Gastroesophageal sphincter (tissue), 4 donors: ENCODE results near the gene PSMD14. TPM values are rescaled to one million over a fixed set of nuclear protein-coding genes. Genes with fewer than 3 reads are reported as not detected.

ENCODE experiments used
- ATAC-seq: fragments of 150-250 bp; one replicate; pipeline ENCODE4 v1.9.1; 2016; ENCODE audit warnings: mild to moderate bottlenecking, moderate library complexity
- H3K27ac ChIP-seq, 4 donors: fragments of 200-600 bp; sonication (generic) in 3 of 4; 1 replicate in 3 of 4; 2 replicates in 1 of 4; pipeline ENCODE4 v1.5.1; 2016 to 2019
- H3K27me3 ChIP-seq: fragments of 200-600 bp; sonication (generic); one replicate; pipeline ENCODE4 v1.5.1; 2019
- H3K36me3 ChIP-seq, 2 donors: fragments of 200-600 bp; sonication (generic); one replicate each; pipeline ENCODE4 v1.5.1; 2019; ENCODE audit warnings: control low read depth in 1 of 2
- H3K4me1 ChIP-seq, 3 donors: fragments of 200-600 bp; sonication (generic); 1 replicate in 2 of 3; 2 replicates in 1 of 3; pipeline ENCODE4 v1.5.1; 2016 to 2019; ENCODE audit warnings: control low read depth in 2 of 3
- H3K4me3 ChIP-seq, 2 donors: fragments of 200-600 bp; sonication (generic); one replicate each; pipeline ENCODE4 v1.5.1; 2019; ENCODE audit warnings: mild to moderate bottlenecking in 1 of 2, moderate library complexity in 1 of 2
- H3K9me3 ChIP-seq, 3 donors: fragments of 200-600 bp; sonication (generic); one replicate each; pipeline ENCODE4 v1.5.1; 2017 to 2019; ENCODE audit warnings: control low read depth in 2 of 3
- EP300 ChIP-seq: sonication (generic); formaldehyde crosslinking; IDR thresholded peaks from one replicate; pipeline ENCODE4 v1.6.1; 2017; ENCODE audit warnings: antibody characterized with exemption, mild to moderate bottlenecking
- POLR2A ChIP-seq, 2 donors: fragments of 450-650 bp; IDR thresholded peaks; one replicate each; pipeline ENCODE4 v1.6.1; 2017; ENCODE audit warnings: antibody characterized with exemption in 2 of 2, mild to moderate bottlenecking in 2 of 2, moderate library complexity in 1 of 2
- POLR2AphosphoS5 ChIP-seq: sonication (generic); formaldehyde crosslinking; IDR thresholded peaks from one replicate; pipeline ENCODE4 v1.6.1; 2017; ENCODE audit warnings: antibody characterized with exemption
- WGBS, 2 donors: methylation state at CpG; one replicate each; pipeline ENCODE4 v1.1.5; 2018; ENCODE audit warnings: low coverage in 1 of 2; 5-methylcytosine and 5-hydroxymethylcytosine counted together
- total RNA-seq, 4 donors: library from RNA; depleted of rRNA; stranded (reverse); fragments of >200 nt; gene quantifications; one replicate each; pipeline ENCODE4 v1.1.0, GENCODE V29; 2016
- TF ChIP-seq, protein P1 (sequence below), 4 experiments: fragments of 200-600 bp in 2 of 4; fragments of 450-650 bp in 2 of 4; sonication (generic) in 1 of 4; IDR thresholded peaks; one replicate each; pipeline ENCODE4 v1.5.1; 2017 to 2019; ENCODE audit warnings: antibody characterized with exemption in 4 of 4, mild to moderate bottlenecking in 2 of 4, moderate library complexity in 2 of 4

The PSMD14 gene
- total RNA-seq, 4 donors from 2014 or later, result 32.3 to 46.1 (median 35.6) TPM

DNA sequence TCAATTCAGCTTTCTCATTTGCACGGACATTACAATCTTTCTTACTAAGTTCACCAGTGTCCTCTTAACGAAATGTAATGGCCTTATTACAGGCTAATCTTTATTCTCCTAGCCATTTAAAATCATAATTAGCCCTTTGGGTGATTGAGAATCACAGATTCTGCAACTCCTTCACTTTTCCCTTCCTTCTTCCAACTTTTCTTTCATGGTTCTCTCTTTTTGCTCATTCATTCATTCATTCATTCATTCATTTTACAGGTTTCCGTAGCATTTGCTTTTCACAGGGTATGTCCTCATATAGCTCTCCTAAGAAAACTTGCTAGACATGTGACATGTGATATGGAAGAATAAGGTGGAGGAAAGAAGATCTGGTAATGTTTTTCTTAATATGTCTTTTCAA lies 123.9 kb downstream of the PSMD14 start:
- no peaks in the 10 kb centered on the region for H3K36me3 ChIP-seq
- H3K4me3 ChIP-seq, result no peak overlapping the region
- peaks cover 0 to 14% (median 0%) of the 10 kb centered on the region in 3 donors for H3K9me3 ChIP-seq
- TF ChIP-seq POLR2A (IDR thresholded peaks at IDR 0.05), result no peak
- TF ChIP-seq, protein P1, sequence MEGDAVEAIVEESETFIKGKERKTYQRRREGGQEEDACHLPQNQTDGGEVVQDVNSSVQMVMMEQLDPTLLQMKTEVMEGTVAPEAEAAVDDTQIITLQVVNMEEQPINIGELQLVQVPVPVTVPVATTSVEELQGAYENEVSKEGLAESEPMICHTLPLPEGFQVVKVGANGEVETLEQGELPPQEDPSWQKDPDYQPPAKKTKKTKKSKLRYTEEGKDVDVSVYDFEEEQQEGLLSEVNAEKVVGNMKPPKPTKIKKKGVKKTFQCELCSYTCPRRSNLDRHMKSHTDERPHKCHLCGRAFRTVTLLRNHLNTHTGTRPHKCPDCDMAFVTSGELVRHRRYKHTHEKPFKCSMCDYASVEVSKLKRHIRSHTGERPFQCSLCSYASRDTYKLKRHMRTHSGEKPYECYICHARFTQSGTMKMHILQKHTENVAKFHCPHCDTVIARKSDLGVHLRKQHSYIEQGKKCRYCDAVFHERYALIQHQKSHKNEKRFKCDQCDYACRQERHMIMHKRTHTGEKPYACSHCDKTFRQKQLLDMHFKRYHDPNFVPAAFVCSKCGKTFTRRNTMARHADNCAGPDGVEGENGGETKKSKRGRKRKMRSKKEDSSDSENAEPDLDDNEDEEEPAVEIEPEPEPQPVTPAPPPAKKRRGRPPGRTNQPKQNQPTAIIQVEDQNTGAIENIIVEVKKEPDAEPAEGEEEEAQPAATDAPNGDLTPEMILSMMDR (IDR thresholded peaks at IDR 0.05), result no peak
- TF ChIP-seq EP300, result no peak
- TF ChIP-seq POLR2AphosphoS5, result no peak
- H3K27ac ChIP-seq, result no peak overlapping the region
- peaks cover 0 to 8% (median 0%) of the 10 kb centered on the region in 3 donors for H3K4me1 ChIP-seq
- WGBS, 2 donors, result 81 to 85% methylated on average over 3 of the region's 3 CpGs
- no peak for ATAC-seq
- H3K27me3 ChIP-seq, result peaks cover 76% of the 10 kb centered on the region

DNA sequence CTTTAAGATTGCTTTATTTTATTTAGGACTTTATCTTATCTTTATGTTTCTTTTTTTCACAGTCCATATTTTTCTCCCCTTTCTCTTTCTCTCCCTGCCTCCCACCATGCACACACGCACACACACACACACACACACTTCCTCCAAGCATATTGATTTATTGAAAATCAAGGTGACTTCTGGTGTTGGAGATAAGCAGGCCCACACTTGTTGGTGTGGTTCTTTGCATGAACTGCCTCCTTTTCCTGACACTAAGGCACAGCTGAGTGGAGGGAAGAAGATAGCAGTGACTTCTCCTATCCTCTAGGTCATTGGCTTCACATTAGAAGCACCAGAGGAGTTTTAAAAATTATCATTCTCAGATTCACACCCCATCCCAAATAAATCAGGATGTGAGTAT lies 125.9 kb downstream of the PSMD14 start:
- 14 to 56% methylated on average over 1 of the region's 1 CpG for WGBS, 2 donors

DNA sequence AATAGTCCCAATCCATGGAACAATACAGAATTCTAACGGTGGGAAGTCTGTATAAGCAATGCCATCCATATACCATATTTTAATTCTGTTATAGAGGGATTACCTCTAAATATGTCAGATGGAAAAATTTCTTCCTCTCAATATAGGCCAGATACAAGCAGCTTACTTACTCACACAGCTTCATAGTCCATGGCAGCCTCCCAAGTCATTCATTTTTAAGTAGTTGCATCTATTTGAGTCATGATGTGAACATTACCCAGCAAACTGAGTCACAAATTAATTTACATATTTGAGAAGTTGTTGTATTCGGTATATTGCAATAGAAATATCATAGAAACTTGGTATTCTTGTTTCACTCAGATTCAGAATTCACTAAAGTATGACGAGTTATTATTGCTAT lies 128.2 kb downstream of the PSMD14 start:
- TF ChIP-seq EP300 (no peak), POLR2AphosphoS5 (no peak), POLR2A (IDR thresholded peaks at IDR 0.05) (no peak)
- TF ChIP-seq, protein P1 (IDR thresholded peaks at IDR 0.05), result no peak
- no peak for ATAC-seq
- H3K4me1 ChIP-seq, result no peaks in the 10 kb centered on the region
- H3K27me3 ChIP-seq, result peaks cover 37% of the 10 kb centered on the region
- peaks cover 0 to 14% (median 0%) of the 10 kb centered on the region in 3 donors for H3K9me3 ChIP-seq
- H3K27ac ChIP-seq, result no peak overlapping the region
- no peak overlapping the region for H3K4me3 ChIP-seq
- H3K36me3 ChIP-seq, result no peaks in the 10 kb centered on the region
- WGBS, 2 donors, result 77 to 88% methylated on average over 3 of the region's 3 CpGs

More for the DNA sequence above, 125.9 kb downstream of the PSMD14 start:
- no peak for ATAC-seq
- peaks cover 0 to 14% (median 0%) of the 10 kb centered on the region in 3 donors for H3K9me3 ChIP-seq
- no peak for TF ChIP-seq EP300
- TF ChIP-seq, protein P1 (IDR thresholded peaks at IDR 0.05), result no peak
- TF ChIP-seq POLR2AphosphoS5, result no peak
- TF ChIP-seq POLR2A (IDR thresholded peaks at IDR 0.05), result no peak
- H3K27ac ChIP-seq, result no peak overlapping the region
- no peaks in the 10 kb centered on the region for H3K4me1 ChIP-seq
- H3K27me3 ChIP-seq, result peaks cover 60% of the 10 kb centered on the region
- no peak overlapping the region for H3K4me3 ChIP-seq
- no peaks in the 10 kb centered on the region for H3K36me3 ChIP-seq

DNA sequence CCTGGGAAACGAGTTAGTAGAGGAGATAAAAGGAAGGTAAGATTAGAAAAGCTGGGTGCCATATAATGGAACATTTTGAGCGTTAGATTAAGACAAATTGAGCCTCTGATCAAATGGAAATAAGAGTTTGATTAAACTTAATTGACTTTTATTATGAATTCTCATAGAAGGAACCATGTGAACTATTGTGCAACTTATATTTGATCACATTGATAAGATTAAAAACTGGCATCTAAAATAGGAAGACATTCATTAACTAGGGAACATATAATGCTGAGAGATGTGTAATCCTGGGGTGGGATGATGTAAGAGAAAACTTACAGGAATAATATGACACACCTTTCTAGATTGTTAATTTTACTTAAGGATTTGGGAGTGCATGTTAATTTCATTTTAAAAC lies 130.4 kb downstream of the PSMD14 start:
- Histone ChIP-seq H3K9me3 (peaks cover 0 to 14% (median 0%) of the 10 kb centered on the region in 3 donors), H3K4me1 (no peaks in the 10 kb centered on the region), H3K27ac (no peak overlapping the region), H3K36me3 (no peaks in the 10 kb centered on the region), H3K4me3 (no peak overlapping the region), H3K27me3 (peaks cover 37% of the 10 kb centered on the region)
- TF ChIP-seq POLR2AphosphoS5 (no peak), POLR2A (IDR thresholded peaks at IDR 0.05) (no peak)
- WGBS, 2 donors, result 48 to 49% methylated on average over 2 of the region's 2 CpGs
- ATAC-seq, result no peak

DNA sequence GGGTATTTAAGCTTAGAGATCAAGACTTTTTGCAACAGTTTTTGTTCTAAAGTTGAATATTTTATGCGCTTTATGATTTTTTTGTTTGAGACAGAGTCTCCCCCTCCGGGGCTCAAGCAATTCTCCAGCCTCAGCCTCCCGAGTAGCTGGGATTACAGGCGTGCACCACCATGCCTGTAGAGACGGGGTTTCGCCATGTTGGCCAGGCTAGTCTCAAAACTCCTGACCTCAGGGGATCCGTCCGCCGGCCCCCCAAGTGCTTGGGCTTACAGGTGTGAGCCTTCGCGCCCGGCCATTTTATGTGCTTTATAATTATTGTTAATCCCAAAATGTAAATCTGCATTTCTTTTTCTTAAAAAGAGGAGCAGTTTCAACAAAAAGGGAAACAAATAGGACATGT lies 136.9 kb downstream of the PSMD14 start:
- Histone ChIP-seq H3K36me3 (no peaks in the 10 kb centered on the region), H3K4me1 (no peaks in the 10 kb centered on the region), H3K4me3 (no peak overlapping the region), H3K27ac (no peak overlapping the region), H3K27me3 (peaks cover 17% of the 10 kb centered on the region), H3K9me3 (no peaks in the 10 kb centered on the region)
- WGBS, 2 donors, result 91 to 100% methylated on average over 5 to 7 of the region's 12 CpGs
- no peak for ATAC-seq
- no peak for TF ChIP-seq EP300
- TF ChIP-seq, protein P1 (IDR thresholded peaks at IDR 0.05), result no peak
- no peak for TF ChIP-seq POLR2AphosphoS5
- no peak for TF ChIP-seq POLR2A (IDR thresholded peaks at IDR 0.05)
